ENCODE results near the gene BMP4.

DNA sequence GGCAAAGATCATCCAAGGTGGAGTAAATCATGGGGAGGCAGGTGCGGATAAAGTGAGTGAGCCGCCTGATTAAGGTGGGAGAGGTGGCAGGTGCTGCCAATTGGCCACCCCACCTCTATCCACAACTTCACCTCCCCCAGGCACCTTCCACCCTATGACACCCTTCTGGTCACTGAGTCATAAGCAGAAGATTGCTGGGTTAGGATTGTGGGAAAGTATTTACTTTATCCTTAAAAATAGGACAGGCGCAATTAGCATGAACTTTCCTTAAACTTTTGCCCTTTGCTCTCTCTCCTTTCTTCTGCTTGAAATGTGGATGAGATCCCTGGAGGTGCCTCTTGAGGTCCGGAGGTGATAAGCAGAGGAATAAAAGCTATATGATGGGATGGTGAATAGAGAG is 14.9 kb upstream of the BMP4 start:
- TF ChIP-seq, protein P1, sequence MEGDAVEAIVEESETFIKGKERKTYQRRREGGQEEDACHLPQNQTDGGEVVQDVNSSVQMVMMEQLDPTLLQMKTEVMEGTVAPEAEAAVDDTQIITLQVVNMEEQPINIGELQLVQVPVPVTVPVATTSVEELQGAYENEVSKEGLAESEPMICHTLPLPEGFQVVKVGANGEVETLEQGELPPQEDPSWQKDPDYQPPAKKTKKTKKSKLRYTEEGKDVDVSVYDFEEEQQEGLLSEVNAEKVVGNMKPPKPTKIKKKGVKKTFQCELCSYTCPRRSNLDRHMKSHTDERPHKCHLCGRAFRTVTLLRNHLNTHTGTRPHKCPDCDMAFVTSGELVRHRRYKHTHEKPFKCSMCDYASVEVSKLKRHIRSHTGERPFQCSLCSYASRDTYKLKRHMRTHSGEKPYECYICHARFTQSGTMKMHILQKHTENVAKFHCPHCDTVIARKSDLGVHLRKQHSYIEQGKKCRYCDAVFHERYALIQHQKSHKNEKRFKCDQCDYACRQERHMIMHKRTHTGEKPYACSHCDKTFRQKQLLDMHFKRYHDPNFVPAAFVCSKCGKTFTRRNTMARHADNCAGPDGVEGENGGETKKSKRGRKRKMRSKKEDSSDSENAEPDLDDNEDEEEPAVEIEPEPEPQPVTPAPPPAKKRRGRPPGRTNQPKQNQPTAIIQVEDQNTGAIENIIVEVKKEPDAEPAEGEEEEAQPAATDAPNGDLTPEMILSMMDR (IDR thresholded peaks at IDR 0.05; ENCODE audit: low read depth, low read length, missing input control), result no peak
- TF ChIP-seq YY1 (IDR thresholded peaks at IDR 0.05) (no peak), EGR1 (IDR thresholded peaks at IDR 0.05; ENCODE audit: low read depth in 2 of 2) (no peak), FOXA1 (IDR thresholded peaks at IDR 0.05) (no peak), RAD21 (IDR thresholded peaks at IDR 0.05) (no peak), NR2F2 (IDR thresholded peaks at IDR 0.05) (no peak)
- TF ChIP-seq, protein P2, sequence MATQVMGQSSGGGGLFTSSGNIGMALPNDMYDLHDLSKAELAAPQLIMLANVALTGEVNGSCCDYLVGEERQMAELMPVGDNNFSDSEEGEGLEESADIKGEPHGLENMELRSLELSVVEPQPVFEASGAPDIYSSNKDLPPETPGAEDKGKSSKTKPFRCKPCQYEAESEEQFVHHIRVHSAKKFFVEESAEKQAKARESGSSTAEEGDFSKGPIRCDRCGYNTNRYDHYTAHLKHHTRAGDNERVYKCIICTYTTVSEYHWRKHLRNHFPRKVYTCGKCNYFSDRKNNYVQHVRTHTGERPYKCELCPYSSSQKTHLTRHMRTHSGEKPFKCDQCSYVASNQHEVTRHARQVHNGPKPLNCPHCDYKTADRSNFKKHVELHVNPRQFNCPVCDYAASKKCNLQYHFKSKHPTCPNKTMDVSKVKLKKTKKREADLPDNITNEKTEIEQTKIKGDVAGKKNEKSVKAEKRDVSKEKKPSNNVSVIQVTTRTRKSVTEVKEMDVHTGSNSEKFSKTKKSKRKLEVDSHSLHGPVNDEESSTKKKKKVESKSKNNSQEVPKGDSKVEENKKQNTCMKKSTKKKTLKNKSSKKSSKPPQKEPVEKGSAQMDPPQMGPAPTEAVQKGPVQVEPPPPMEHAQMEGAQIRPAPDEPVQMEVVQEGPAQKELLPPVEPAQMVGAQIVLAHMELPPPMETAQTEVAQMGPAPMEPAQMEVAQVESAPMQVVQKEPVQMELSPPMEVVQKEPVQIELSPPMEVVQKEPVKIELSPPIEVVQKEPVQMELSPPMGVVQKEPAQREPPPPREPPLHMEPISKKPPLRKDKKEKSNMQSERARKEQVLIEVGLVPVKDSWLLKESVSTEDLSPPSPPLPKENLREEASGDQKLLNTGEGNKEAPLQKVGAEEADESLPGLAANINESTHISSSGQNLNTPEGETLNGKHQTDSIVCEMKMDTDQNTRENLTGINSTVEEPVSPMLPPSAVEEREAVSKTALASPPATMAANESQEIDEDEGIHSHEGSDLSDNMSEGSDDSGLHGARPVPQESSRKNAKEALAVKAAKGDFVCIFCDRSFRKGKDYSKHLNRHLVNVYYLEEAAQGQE (IDR thresholded peaks at IDR 0.05), result no peak

Measured in liver (tissue), 3 donors.